ENCODE data around the gene PKIG.

GRCh38 chr20:44598423-44599305, 16.3 kb downstream of the PKIG start:
- TF ChIP-seq CTCF (IDR thresholded peaks at IDR 0.05) (no peak), POLR2A (IDR thresholded peaks at IDR 0.05) (no peak)
